SK-N-SH (cell line): ENCODE results near the gene UNC93B1. TPM values are rescaled to one million over a fixed set of nuclear protein-coding genes. Genes with fewer than 3 reads are reported as not detected.

Source experiments
- CTCF ChIA-PET: fragments of 300-600, 350-600 bp; formaldehyde crosslinking; extraction: SDS; loops from one replicate; lab custom pipeline; 2021; lab: Yijun Ruan, JAX
- POLR2A ChIA-PET: fragments of 350-600 bp; sonication (Branson Sonifier 250); formaldehyde crosslinking; extraction: SDS; loops from one replicate; lab custom pipeline; 2020; ENCODE audit warnings: antibody characterized with exemption, inconsistent platforms; lab: Yijun Ruan, JAX
- DNase-seq: peaks from one replicate; pipeline ENCODE4 v3.0.0; 2012
- H2AFZ ChIP-seq: fragments of 200-600 bp; sonication (generic); 2 replicates; pipeline ENCODE4 v1.8.1; 2016; ENCODE audit warnings: antibody characterized with exemption, mild to moderate bottlenecking, low read depth
- H3F3A ChIP-seq: fragments of 200-600 bp; sonication (generic); replicated peaks from 2 replicates; pipeline ENCODE3; 2016; ENCODE audit warnings: antibody characterized with exemption, mild to moderate bottlenecking; ENCODE audit not compliant: insufficient read depth
- H3K27ac ChIP-seq, 2 experiments: fragments of 200-500 bp in 1 of 2; fragments of 200-600 bp in 1 of 2; sonication (Bioruptor generic) in 1 of 2; sonication (generic), shearing (Covaris generic) in 1 of 2; 2 replicates each; pipeline versions ENCODE4 v1.5.1 to v1.6.1; 2014 to 2016; ENCODE audit warnings: low read depth in 2 of 2, inconsistent platforms in 1 of 2, low read length in 1 of 2, mild to moderate bottlenecking in 1 of 2, mixed read lengths in 1 of 2
- H3K27me3 ChIP-seq: fragments of 200-600 bp; sonication (generic), shearing (Covaris generic); 2 replicates; pipeline ENCODE4 v1.6.1; 2016; ENCODE audit warnings: mixed run types; ENCODE audit not compliant: insufficient read depth
- H3K36me3 ChIP-seq, 2 experiments: fragments of 200-500 bp in 1 of 2; fragments of 200-600 bp in 1 of 2; sonication (Bioruptor generic) in 1 of 2; sonication (generic) in 1 of 2; replicated peaks in 1 of 2; 2 replicates each; pipeline versions ENCODE3 to v1.5.1; 2014 to 2016; ENCODE audit warnings: low read length in 1 of 2, mild to moderate bottlenecking in 1 of 2; ENCODE audit not compliant: insufficient read depth in 2 of 2, control insufficient read depth in 1 of 2
- H3K4me1 ChIP-seq, 2 experiments: fragments of 200-500 bp in 1 of 2; fragments of 200-600 bp in 1 of 2; sonication (Bioruptor generic) in 1 of 2; sonication (generic), shearing (Covaris generic) in 1 of 2; 2 replicates each; pipeline versions ENCODE4 v1.5.1 to v1.6.1; 2014 to 2016; ENCODE audit warnings: low read depth in 1 of 2, low read length in 1 of 2, mixed run types in 1 of 2; ENCODE audit not compliant: insufficient read depth in 2 of 2, control insufficient read depth in 1 of 2
- H3K4me2 ChIP-seq: fragments of 200-600 bp; sonication (generic), shearing (Covaris generic); 2 replicates; pipeline ENCODE4 v1.6.1; 2017; ENCODE audit warnings: mixed run types
- H3K4me3 ChIP-seq, 2 experiments: fragments of 200-500 bp in 1 of 2; fragments of 200-600 bp in 1 of 2; sonication (Bioruptor generic) in 1 of 2; sonication (generic), shearing (Covaris generic) in 1 of 2; 2 replicates each; pipeline versions ENCODE4 v1.5.1 to v1.8.1; 2014 to 2016; ENCODE audit warnings: low read depth in 2 of 2, inconsistent platforms in 1 of 2, low read length in 1 of 2, mild to moderate bottlenecking in 1 of 2, mixed read lengths in 1 of 2, moderate library complexity in 1 of 2
- H3K79me2 ChIP-seq: fragments of 200-600 bp; sonication (generic); 2 replicates; pipeline ENCODE4 v1.8.1; 2017; ENCODE audit warnings: mild to moderate bottlenecking; ENCODE audit not compliant: insufficient read depth
- H3K9ac ChIP-seq: fragments of 200-600 bp; sonication (generic); 2 replicates; pipeline ENCODE4 v1.6.1; 2017; ENCODE audit warnings: mixed run types
- H3K9me2 ChIP-seq: fragments of 200-600 bp; sonication (generic); 2 replicates; pipeline ENCODE4 v1.6.1; 2017; ENCODE audit warnings: mixed run types
- H3K9me3 ChIP-seq: fragments of 200-600 bp; sonication (generic); 2 replicates; pipeline ENCODE4 v1.6.1; 2017; ENCODE audit warnings: mixed run types, mild to moderate bottlenecking, moderate library complexity
- H4K20me1 ChIP-seq: fragments of 200-600 bp; sonication (generic); 2 replicates; pipeline ENCODE4 v1.6.1; 2017; ENCODE audit warnings: mild to moderate bottlenecking, mixed run types; ENCODE audit not compliant: insufficient read depth
- EZH2phosphoT487 ChIP-seq: fragments of 200-600 bp; sonication (generic); IDR thresholded peaks from 2 replicates; pipeline ENCODE4 v1.6.1; 2017; ENCODE audit warnings: low read depth, mixed run types, mild to moderate bottlenecking, antibody characterized with exemption, moderate library complexity, borderline replicate concordance
- FOSL2 ChIP-seq: IDR thresholded peaks from 2 replicates; pipeline ENCODE4 v1.4.0; 2012; ENCODE audit warnings: low read depth, mild to moderate bottlenecking, moderate library complexity, borderline replicate concordance
- FOXM1 ChIP-seq: IDR thresholded peaks from 2 replicates; pipeline ENCODE4 v1.4.0; 2012; ENCODE audit warnings: low read depth, mild to moderate bottlenecking
- JUND ChIP-seq: IDR thresholded peaks from 2 replicates; pipeline ENCODE4 v1.4.0; 2012
- MEF2A ChIP-seq: IDR thresholded peaks from 2 replicates; pipeline ENCODE4 v1.4.0; 2012; ENCODE audit warnings: low read depth, borderline replicate concordance
- NFIC ChIP-seq: IDR thresholded peaks from 2 replicates; pipeline ENCODE4 v1.4.0; 2012; ENCODE audit warnings: borderline replicate concordance
- RCOR1 ChIP-seq: fragments of 150-350 bp; IDR thresholded peaks from 2 replicates; pipeline ENCODE4 v1.6.1; 2017; ENCODE audit warnings: antibody characterized with exemption, low read length
- RXRA ChIP-seq: IDR thresholded peaks from 2 replicates; pipeline ENCODE4 v1.4.0; 2012; ENCODE audit warnings: low read depth, mild to moderate bottlenecking, borderline replicate concordance
- SMC3 ChIP-seq: IDR thresholded peaks from 2 replicates; pipeline ENCODE4 v1.6.1; 2012; ENCODE audit warnings: low read depth, low read length, improper control_type of control experiment
- TCF12 ChIP-seq: IDR thresholded peaks from 2 replicates; pipeline ENCODE4 v1.4.0; 2012
- TEAD4 ChIP-seq: IDR thresholded peaks from 2 replicates; pipeline ENCODE4 v1.4.0; 2012; ENCODE audit warnings: mild to moderate bottlenecking, borderline replicate concordance; ENCODE audit not compliant: insufficient read depth
- WGBS: methylation state at CpG from one replicate; pipeline ENCODE4 v1.1.6; 2017; ENCODE audit warnings: low lambda C conversion rate; 5-methylcytosine and 5-hydroxymethylcytosine counted together
- polyA plus RNA-seq, 3 experiments: library from polyadenylated mRNA; depleted of rRNA; stranded (reverse); fragments of >200 nt; gene quantifications; 2 replicates each; pipeline ENCODE4 v1.2.3, GENCODE V29; 2012
- TF ChIP-seq, protein P1 (sequence below): fragments of 150-350 bp; IDR thresholded peaks from 2 replicates; pipeline ENCODE4 v1.6.1; 2016; ENCODE audit warnings: mild to moderate bottlenecking, low read depth, low read length
- TF ChIP-seq, protein P2 (sequence below): fragments of 150-350 bp; IDR thresholded peaks from 2 replicates; pipeline ENCODE4 v1.6.1; 2017; ENCODE audit warnings: antibody characterized with exemption, low read length, low read depth, borderline replicate concordance
- TF ChIP-seq, protein P3 (sequence below): IDR thresholded peaks from 2 replicates; pipeline ENCODE4 v1.6.1; 2012; ENCODE audit warnings: mild to moderate bottlenecking, low read depth, low read length, moderate library complexity

UNC93B1 gene
- polyA plus RNA-seq, 1 of the 3 experiments (the other 2 are of a cell fraction): 28.9 TPM

DNA sequence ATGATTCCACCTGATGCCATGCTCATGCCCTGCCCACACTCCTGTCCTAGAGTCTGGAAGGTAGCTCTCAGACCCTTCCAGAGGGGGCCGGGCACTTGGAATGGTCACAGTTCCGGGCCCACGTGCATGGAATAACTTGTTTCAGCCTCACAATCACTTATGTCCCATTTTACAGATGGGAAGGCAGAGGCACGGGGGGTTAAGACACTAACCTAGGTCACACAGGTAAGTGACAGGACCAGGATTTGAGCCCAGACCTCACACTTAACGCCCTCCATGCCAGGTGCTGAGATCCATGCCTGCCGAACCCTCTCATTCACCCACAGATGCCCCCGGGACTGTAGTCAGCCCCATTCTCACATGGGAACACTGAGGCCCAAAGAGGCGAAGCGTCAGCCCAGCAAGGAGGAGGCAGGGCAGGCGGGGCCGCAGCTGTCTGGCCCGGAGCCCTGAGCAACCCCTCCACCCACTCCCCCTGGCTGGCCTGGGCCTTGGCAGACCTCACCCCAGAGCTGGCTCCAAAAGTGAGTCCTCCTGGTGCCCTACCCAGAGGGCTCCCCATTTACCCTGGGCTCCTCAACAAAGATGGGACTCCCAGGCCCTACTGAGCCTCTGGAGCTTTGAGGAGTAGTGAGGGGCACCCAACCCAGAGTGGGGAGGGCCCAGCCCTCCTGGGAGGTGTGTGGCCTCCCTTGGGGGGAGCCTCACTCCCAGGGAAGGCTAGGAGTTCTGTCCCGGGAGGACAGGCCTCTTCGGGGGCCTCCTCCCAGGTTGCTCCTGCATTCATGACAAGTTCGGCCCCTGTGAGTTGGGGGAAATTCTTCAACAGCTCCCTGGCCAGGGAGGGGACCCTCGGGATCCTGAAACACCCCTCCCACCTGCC lies 3.8 kb upstream of the UNC93B1 start (continued):
- TF ChIP-seq, protein P1, sequence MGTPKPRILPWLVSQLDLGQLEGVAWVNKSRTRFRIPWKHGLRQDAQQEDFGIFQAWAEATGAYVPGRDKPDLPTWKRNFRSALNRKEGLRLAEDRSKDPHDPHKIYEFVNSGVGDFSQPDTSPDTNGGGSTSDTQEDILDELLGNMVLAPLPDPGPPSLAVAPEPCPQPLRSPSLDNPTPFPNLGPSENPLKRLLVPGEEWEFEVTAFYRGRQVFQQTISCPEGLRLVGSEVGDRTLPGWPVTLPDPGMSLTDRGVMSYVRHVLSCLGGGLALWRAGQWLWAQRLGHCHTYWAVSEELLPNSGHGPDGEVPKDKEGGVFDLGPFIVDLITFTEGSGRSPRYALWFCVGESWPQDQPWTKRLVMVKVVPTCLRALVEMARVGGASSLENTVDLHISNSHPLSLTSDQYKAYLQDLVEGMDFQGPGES: no peak

DNA sequence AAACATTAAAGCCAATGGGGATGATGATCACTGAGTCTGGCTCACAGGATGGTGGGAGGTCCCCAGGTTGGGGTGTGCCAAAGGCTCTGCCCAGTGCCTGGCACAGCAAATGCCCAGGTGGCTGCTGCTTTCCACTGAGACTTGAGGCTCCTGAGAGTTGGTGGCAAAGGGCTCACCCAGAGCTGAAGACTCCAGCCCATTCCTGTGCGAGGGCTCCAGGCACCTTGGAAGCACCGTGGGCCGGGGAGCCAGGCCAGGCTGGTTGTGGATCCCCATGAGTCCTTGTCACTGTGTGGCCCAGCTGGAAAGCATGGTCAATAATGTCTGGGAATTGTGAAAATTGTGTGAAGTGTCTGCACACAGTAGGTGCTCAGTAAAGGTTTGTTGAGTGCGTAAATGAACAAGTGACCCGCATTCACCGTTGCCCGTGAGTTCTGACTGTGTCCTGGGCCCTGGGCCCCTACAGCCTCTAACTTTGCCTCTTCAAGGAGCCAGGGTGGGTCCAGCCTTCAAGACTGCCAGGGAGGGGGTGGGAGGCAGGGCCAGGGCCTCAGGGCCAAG lies 2.8 kb upstream of the UNC93B1 start:
- no peaks in the 10 kb centered on the region for H3K9me3 ChIP-seq
- POLR2A ChIA-PET: no interaction called here
- H2AFZ ChIP-seq: no peak overlapping the region
- no peak overlapping the region for H3K4me2 ChIP-seq
- no peak overlapping the region for H3K4me3 ChIP-seq
- H3K9ac ChIP-seq: no peak overlapping the region
- peaks cover 14 to 28% of the 10 kb centered on the region in 2 experiments; a peak in 3 of 4 replicates for H3K4me1 ChIP-seq
- peaks cover 12% of the 10 kb centered on the region for H3F3A ChIP-seq
- no peak for DNase-seq
- H3K79me2 ChIP-seq: peaks cover 8% of the 10 kb centered on the region; the same call in 1 of the 2 replicates
- WGBS: 100% methylated on average over 5 of the region's 7 CpGs
- no peaks in the 10 kb centered on the region for H4K20me1 ChIP-seq
- no peak overlapping the region for H3K27ac ChIP-seq
- TF ChIP-seq FOSL2 (no peak), NFIC (no peak), MEF2A (no peak), FOXM1 (no peak), TCF12 (no peak), TEAD4 (no peak), RXRA (no peak), SMC3 (no peak), EZH2phosphoT487 (no peak), RCOR1 (no peak), JUND (no peak)
- TF ChIP-seq, protein P2, sequence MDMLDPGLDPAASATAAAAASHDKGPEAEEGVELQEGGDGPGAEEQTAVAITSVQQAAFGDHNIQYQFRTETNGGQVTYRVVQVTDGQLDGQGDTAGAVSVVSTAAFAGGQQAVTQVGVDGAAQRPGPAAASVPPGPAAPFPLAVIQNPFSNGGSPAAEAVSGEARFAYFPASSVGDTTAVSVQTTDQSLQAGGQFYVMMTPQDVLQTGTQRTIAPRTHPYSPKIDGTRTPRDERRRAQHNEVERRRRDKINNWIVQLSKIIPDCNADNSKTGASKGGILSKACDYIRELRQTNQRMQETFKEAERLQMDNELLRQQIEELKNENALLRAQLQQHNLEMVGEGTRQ: no peak
- TF ChIP-seq, protein P3, sequence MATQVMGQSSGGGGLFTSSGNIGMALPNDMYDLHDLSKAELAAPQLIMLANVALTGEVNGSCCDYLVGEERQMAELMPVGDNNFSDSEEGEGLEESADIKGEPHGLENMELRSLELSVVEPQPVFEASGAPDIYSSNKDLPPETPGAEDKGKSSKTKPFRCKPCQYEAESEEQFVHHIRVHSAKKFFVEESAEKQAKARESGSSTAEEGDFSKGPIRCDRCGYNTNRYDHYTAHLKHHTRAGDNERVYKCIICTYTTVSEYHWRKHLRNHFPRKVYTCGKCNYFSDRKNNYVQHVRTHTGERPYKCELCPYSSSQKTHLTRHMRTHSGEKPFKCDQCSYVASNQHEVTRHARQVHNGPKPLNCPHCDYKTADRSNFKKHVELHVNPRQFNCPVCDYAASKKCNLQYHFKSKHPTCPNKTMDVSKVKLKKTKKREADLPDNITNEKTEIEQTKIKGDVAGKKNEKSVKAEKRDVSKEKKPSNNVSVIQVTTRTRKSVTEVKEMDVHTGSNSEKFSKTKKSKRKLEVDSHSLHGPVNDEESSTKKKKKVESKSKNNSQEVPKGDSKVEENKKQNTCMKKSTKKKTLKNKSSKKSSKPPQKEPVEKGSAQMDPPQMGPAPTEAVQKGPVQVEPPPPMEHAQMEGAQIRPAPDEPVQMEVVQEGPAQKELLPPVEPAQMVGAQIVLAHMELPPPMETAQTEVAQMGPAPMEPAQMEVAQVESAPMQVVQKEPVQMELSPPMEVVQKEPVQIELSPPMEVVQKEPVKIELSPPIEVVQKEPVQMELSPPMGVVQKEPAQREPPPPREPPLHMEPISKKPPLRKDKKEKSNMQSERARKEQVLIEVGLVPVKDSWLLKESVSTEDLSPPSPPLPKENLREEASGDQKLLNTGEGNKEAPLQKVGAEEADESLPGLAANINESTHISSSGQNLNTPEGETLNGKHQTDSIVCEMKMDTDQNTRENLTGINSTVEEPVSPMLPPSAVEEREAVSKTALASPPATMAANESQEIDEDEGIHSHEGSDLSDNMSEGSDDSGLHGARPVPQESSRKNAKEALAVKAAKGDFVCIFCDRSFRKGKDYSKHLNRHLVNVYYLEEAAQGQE: no peak
- no peaks in the 10 kb centered on the region for H3K36me3 ChIP-seq
- no peaks in the 10 kb centered on the region for H3K27me3 ChIP-seq
- CTCF ChIA-PET: interaction anchor here (1.2 to 1.6 kb wide), 2 partner anchors 13 to 14 kb away, joined by 4 read pairs; no protein-coding TSS in a partner anchor
- no peaks in the 10 kb centered on the region for H3K9me2 ChIP-seq
